Gastroesophageal sphincter (tissue), 3 donors: Measurements from ENCODE around the gene GPANK1.

ENCODE experiments used
- POLR2A ChIP-seq, 2 donors: fragments of 450-650 bp; IDR thresholded peaks; one replicate each; pipeline ENCODE4 v1.6.1; 2017; ENCODE audit warnings: antibody characterized with exemption in 2 of 2, mild to moderate bottlenecking in 2 of 2, moderate library complexity in 1 of 2
- TF ChIP-seq, protein P1 (sequence below), 4 experiments: fragments of 200-600 bp in 2 of 4; fragments of 450-650 bp in 2 of 4; sonication (generic) in 1 of 4; IDR thresholded peaks; one replicate each; pipeline ENCODE4 v1.5.1; 2017 to 2019; ENCODE audit warnings: antibody characterized with exemption in 4 of 4, mild to moderate bottlenecking in 2 of 4, moderate library complexity in 2 of 4

DNA sequence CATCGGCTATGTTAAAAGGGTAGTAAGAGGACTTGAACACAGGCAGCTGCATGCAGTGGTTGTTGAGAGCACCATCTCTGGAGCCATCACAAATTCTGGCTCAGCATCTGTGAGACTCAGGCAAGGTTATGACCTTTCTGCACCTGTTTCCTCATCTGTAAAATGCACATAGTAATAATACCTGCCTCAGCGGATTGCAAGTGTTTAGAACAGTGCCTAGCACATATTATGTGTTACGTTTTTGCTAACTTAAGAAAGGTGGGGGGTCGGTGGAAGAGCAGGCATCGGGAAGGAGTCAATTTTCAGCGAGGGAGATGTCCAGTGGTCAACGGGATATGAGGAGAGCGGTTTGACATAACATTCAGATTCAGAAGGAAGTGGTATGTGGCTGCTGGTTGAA lies 13.2 kb upstream of the GPANK1 start:
- TF ChIP-seq, protein P1, sequence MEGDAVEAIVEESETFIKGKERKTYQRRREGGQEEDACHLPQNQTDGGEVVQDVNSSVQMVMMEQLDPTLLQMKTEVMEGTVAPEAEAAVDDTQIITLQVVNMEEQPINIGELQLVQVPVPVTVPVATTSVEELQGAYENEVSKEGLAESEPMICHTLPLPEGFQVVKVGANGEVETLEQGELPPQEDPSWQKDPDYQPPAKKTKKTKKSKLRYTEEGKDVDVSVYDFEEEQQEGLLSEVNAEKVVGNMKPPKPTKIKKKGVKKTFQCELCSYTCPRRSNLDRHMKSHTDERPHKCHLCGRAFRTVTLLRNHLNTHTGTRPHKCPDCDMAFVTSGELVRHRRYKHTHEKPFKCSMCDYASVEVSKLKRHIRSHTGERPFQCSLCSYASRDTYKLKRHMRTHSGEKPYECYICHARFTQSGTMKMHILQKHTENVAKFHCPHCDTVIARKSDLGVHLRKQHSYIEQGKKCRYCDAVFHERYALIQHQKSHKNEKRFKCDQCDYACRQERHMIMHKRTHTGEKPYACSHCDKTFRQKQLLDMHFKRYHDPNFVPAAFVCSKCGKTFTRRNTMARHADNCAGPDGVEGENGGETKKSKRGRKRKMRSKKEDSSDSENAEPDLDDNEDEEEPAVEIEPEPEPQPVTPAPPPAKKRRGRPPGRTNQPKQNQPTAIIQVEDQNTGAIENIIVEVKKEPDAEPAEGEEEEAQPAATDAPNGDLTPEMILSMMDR (IDR thresholded peaks at IDR 0.05): no peak
- TF ChIP-seq POLR2A (IDR thresholded peaks at IDR 0.05): no peak
